Measurements from ENCODE around the gene MFNG. TPM values are rescaled to one million over a fixed set of nuclear protein-coding genes. Genes with fewer than 3 reads are reported as not detected.

Gene MFNG
- total RNA-seq, 1 donor from 2014 or later: 2.3 TPM

GRCh38 chr22:37459206-37459605 is 27.0 kb downstream of the MFNG start:
- Mint-ChIP-seq H3K27ac (no peak overlapping the region), H3K4me3 (no peak overlapping the region), H3K9me3 (peaks cover 2% of the 10 kb centered on the region), H3K27me3 (ENCODE audit: insufficient read depth, low read depth) (peaks cover 23% of the 10 kb centered on the region), H3K36me3 (no peaks in the 10 kb centered on the region), H3K4me1 (peaks cover 41% of the 10 kb centered on the region)
- no peak for DNase-seq (ENCODE audit: low spot score)
- peaks cover 7% of the 10 kb centered on the region for H3K4me1 ChIP-seq
- H3K4me3 ChIP-seq: no peak overlapping the region
- H4K20me1 ChIP-seq (ENCODE audit: low read depth): peaks cover 11% of the 10 kb centered on the region
- no peaks in the 10 kb centered on the region for H3F3A ChIP-seq (ENCODE audit: low read depth)
- H3K36me3 ChIP-seq: no peaks in the 10 kb centered on the region
- peaks cover 8% of the 10 kb centered on the region for H3K27me3 ChIP-seq
- no peaks in the 10 kb centered on the region for H3K9me3 ChIP-seq (ENCODE audit: low read depth)
- no peaks in the 10 kb centered on the region for H3K79me2 ChIP-seq (ENCODE audit: low read depth)
- H3K9ac ChIP-seq: no peak overlapping the region
- H2AFZ ChIP-seq (replicated peaks): no peak overlapping the region
- TF ChIP-seq CTCF (IDR thresholded peaks at IDR 0.05) (no peak), EZH2phosphoT487 (IDR thresholded peaks at IDR 0.05) (no peak), EZH2 (IDR thresholded peaks at IDR 0.05) (no peak)
- H3K27ac ChIP-seq: no peak overlapping the region
- no peak overlapping the region for H3K4me2 ChIP-seq

GRCh38 chr22:37457093-37457893 is 28.9 kb downstream of the MFNG start:
- peaks cover 22% of the 10 kb centered on the region for H3K27me3 Mint-ChIP-seq (ENCODE audit: insufficient read depth, low read depth)
- Histone ChIP-seq H3K4me1 (peaks cover 7% of the 10 kb centered on the region), H3K27me3 (peaks cover 8% of the 10 kb centered on the region), H3F3A (ENCODE audit: low read depth) (no peaks in the 10 kb centered on the region), H3K27ac (no peak overlapping the region), H3K36me3 (no peaks in the 10 kb centered on the region), H4K20me1 (ENCODE audit: low read depth) (peaks cover 5% of the 10 kb centered on the region), H3K4me2 (no peak overlapping the region), H3K79me2 (ENCODE audit: low read depth) (no peaks in the 10 kb centered on the region), H3K4me3 (no peak overlapping the region), H2AFZ (replicated peaks) (no peak overlapping the region), H3K9me3 (ENCODE audit: low read depth) (no peaks in the 10 kb centered on the region), H3K9ac (no peak overlapping the region)
- peaks cover 2% of the 10 kb centered on the region for H3K9me3 Mint-ChIP-seq
- H3K4me3 Mint-ChIP-seq: peak overlapping the region; percentile 38
- DNase-seq (ENCODE audit: low spot score): peak; percentile 83
- no peak for TF ChIP-seq EZH2 (IDR thresholded peaks at IDR 0.05)
- TF ChIP-seq CTCF (IDR thresholded peaks at IDR 0.05): peak; percentile 98
- no peak for TF ChIP-seq EZH2phosphoT487 (IDR thresholded peaks at IDR 0.05)
- no peak overlapping the region for H3K27ac Mint-ChIP-seq
- peaks cover 29% of the 10 kb centered on the region for H3K4me1 Mint-ChIP-seq
- H3K36me3 Mint-ChIP-seq: no peaks in the 10 kb centered on the region

- Mint-ChIP-seq H3K4me3 (no peak overlapping the region), H3K9me3 (peaks cover 2% of the 10 kb centered on the region), H3K4me1 (peaks cover 26% of the 10 kb centered on the region), H3K27ac (no peak overlapping the region), H3K27me3 (ENCODE audit: insufficient read depth, low read depth) (peaks cover 17% of the 10 kb centered on the region), H3K36me3 (no peaks in the 10 kb centered on the region)
- Histone ChIP-seq H3K9me3 (ENCODE audit: low read depth) (no peaks in the 10 kb centered on the region), H3K27ac (no peak overlapping the region), H3K4me2 (peak overlapping the region; percentile 20), H3K79me2 (ENCODE audit: low read depth) (no peaks in the 10 kb centered on the region), H2AFZ (replicated peaks) (no peak overlapping the region), H3K9ac (no peak overlapping the region), H3K27me3 (peaks cover 8% of the 10 kb centered on the region), H3F3A (ENCODE audit: low read depth) (no peaks in the 10 kb centered on the region), H3K4me1 (peaks cover 7% of the 10 kb centered on the region), H3K4me3 (no peak overlapping the region), H3K36me3 (no peaks in the 10 kb centered on the region), H4K20me1 (ENCODE audit: low read depth) (peaks cover 3% of the 10 kb centered on the region)
- TF ChIP-seq EZH2phosphoT487 (IDR thresholded peaks at IDR 0.05): no peak
- TF ChIP-seq EZH2 (IDR thresholded peaks at IDR 0.05): no peak
- no peak for TF ChIP-seq CTCF (IDR thresholded peaks at IDR 0.05)
- DNase-seq (ENCODE audit: low spot score): no peak
Observed at GRCh38 chr22:37456346-37456745, 29.8 kb downstream of the MFNG start.

Measured in neural progenitor cell (in vitro differentiated cells).